Mesothelial cell of epicardium (in vitro differentiated cells): Measurements from ENCODE around the gene P3H4. TPM values are rescaled to one million over a fixed set of nuclear protein-coding genes. Genes with fewer than 3 reads are reported as not detected.

Source experiments
- DNase-seq, 2 experiments: peaks; one replicate each; pipeline ENCODE4 v3.0.0; 2021; ENCODE audit warnings: low spot score in 2 of 2; ENCODE audit not compliant: unreplicated experiment in 2 of 2
- H3K27ac Mint-ChIP-seq: 2 replicates; pipeline ENCODE4 v1.8.0; 2021; ENCODE audit warnings: mixed read lengths
- H3K27me3 Mint-ChIP-seq: 2 replicates; pipeline ENCODE4 v1.8.0; 2021; ENCODE audit warnings: low read depth, mixed read lengths
- H3K36me3 Mint-ChIP-seq: 2 replicates; pipeline ENCODE4 v1.8.0; 2021; ENCODE audit warnings: mixed read lengths
- H3K4me1 Mint-ChIP-seq: 2 replicates; pipeline ENCODE4 v1.8.0; 2021; ENCODE audit warnings: mixed read lengths
- H3K4me3 Mint-ChIP-seq: 2 replicates; pipeline ENCODE4 v1.8.0; 2021; ENCODE audit warnings: mild to moderate bottlenecking, moderate library complexity, mixed read lengths
- H3K9me3 Mint-ChIP-seq: 2 replicates; pipeline ENCODE4 v1.8.0; 2021; ENCODE audit warnings: mixed read lengths
- total RNA-seq: library from RNA; stranded (reverse); gene quantifications from 3 replicates; pipeline ENCODE4 v1.2.1, GENCODE V29; 2021
- TF ChIP-seq, protein P1 (sequence below): fragments of 200-600 bp; sonication (generic); IDR thresholded peaks from one replicate; pipeline ENCODE4 v1.5.0; 2021; ENCODE audit warnings: antibody characterized with exemption; ENCODE audit not compliant: unreplicated experiment

Gene P3H4
- total RNA-seq, 1 donor from 2014 or later, result 61.0 TPM

DNA sequence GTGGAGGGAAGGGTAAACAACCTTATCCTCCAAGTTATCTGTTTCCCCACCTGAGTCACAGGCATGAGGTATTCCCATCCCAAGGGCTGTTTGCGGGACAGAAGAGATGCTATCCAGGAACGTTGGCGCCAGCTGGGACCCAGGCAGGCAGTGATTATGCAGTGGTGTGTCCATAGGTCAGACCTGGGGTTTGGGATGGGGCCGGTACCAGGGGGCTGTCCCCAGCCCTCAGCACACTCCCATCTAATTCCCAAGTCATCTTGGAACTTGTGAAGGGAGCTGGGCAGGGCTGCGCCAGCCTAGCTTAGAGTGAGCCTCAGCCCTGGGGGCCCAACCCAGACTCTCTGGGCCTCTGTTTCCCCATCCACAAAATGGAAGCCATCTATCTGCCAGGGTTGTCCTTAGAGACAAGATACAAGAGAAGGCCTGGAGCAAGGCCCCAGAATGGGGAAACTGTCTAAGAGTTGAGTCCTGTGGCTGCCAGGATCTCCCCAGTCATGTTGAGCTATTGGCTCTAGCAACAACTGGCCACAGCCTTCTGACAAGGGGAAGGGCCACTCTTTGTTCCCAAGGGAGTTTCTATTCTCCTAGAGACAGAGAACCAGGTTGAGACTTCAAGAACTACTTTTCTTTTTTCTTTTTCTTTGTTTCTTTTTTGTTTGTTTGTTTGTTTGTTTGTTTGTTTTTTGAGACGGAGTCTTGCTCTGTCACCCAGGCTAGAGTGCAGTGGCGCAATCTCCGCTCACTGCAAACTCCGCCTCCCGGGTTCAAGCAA lies 15.4 kb downstream of the P3H4 start:
- Mint-ChIP-seq H3K27ac (peak overlapping the region; percentile 67), H3K4me3 (no peak overlapping the region), H3K27me3 (no peaks in the 10 kb centered on the region), H3K9me3 (no peaks in the 10 kb centered on the region), H3K4me1 (peaks cover 41% of the 10 kb centered on the region), H3K36me3 (no peaks in the 10 kb centered on the region)
- TF ChIP-seq, protein P1, sequence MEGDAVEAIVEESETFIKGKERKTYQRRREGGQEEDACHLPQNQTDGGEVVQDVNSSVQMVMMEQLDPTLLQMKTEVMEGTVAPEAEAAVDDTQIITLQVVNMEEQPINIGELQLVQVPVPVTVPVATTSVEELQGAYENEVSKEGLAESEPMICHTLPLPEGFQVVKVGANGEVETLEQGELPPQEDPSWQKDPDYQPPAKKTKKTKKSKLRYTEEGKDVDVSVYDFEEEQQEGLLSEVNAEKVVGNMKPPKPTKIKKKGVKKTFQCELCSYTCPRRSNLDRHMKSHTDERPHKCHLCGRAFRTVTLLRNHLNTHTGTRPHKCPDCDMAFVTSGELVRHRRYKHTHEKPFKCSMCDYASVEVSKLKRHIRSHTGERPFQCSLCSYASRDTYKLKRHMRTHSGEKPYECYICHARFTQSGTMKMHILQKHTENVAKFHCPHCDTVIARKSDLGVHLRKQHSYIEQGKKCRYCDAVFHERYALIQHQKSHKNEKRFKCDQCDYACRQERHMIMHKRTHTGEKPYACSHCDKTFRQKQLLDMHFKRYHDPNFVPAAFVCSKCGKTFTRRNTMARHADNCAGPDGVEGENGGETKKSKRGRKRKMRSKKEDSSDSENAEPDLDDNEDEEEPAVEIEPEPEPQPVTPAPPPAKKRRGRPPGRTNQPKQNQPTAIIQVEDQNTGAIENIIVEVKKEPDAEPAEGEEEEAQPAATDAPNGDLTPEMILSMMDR, result no peak
- no peak for DNase-seq

- no peaks in the 10 kb centered on the region for H3K9me3 Mint-ChIP-seq
- DNase-seq, result no peak
- no peak overlapping the region for H3K4me3 Mint-ChIP-seq
- TF ChIP-seq, protein P1, result no peak
- H3K27me3 Mint-ChIP-seq, result no peaks in the 10 kb centered on the region
- H3K36me3 Mint-ChIP-seq, result no peaks in the 10 kb centered on the region
- peak overlapping the region; percentile 92 for H3K27ac Mint-ChIP-seq
- H3K4me1 Mint-ChIP-seq, result peaks cover 29% of the 10 kb centered on the region
Observed at GRCh38 chr17:41794540-41794975, 17.2 kb downstream of the P3H4 start.

DNA sequence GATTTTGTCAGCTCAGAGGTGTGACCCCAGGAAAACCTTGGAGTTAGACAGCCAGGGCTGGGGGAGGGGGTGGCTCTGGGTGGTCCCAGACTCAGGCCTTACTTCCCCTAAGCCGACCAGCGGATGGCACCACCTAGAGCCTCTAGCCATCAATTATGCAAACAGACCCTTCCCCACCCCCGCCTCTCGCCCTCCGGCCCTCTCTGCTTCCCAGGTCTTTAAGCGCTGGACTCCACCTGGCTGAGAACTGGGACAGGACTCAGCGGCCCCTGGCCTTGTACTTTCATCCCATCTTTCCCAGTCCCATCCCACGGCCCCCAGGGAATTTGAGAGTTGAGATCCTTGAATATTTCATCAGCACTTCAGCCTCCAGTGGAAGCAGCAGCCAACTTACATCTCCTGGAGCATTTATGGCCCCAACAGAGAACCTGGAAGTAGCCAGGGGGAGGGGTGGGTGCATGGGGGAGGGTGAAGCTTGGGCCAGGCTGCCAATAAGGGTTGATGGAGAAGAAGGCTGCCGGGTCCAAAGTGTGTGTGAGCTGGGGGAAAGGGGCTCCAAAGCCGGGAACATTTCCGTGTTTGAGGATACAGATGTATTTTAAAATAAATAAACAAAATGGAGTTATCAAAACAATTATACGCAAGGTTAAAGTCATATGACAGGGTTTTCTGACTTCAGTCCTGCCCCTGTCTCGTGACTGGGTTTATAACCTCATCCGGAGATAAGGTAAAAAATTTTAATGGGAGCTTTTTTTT lies 17.8 kb downstream of the P3H4 start:
- Mint-ChIP-seq H3K4me1 (peaks cover 26% of the 10 kb centered on the region), H3K27ac (peak overlapping the region; percentile 92), H3K27me3 (no peaks in the 10 kb centered on the region), H3K9me3 (no peaks in the 10 kb centered on the region), H3K36me3 (no peaks in the 10 kb centered on the region), H3K4me3 (no peak overlapping the region)
- no peak for DNase-seq
- TF ChIP-seq, protein P1, result no peak

- Mint-ChIP-seq H3K27me3 (no peaks in the 10 kb centered on the region), H3K36me3 (no peaks in the 10 kb centered on the region), H3K4me1 (peaks cover 26% of the 10 kb centered on the region), H3K9me3 (no peaks in the 10 kb centered on the region), H3K4me3 (peak overlapping the region; percentile 39), H3K27ac (peak overlapping the region; percentile 92)
- TF ChIP-seq, protein P1, result no peak
- DNase-seq, result no peak
Observed at GRCh38 chr17:41792845-41793783, 18.6 kb downstream of the P3H4 start.

DNA sequence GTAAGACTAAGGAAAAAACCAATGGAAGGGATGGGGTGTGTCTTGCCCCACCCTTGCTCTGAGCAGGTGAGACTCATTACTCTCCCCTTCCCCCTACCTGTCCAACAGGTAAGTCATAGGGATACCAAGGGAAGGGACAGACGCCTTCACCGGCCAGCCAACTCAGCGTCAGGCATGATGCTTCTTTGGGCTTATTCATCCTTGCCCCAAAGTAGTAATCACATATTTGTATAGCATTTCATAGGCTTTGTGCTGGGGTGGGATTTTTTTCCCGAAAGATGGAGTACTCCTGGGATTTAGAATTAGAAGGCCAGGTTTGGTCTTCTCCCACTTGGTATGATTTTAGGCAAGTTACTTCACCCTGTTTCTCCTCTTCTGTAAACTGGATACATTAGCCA lies 24.7 kb downstream of the P3H4 start:
- Mint-ChIP-seq H3K4me1 (peaks cover 32% of the 10 kb centered on the region), H3K36me3 (no peaks in the 10 kb centered on the region), H3K9me3 (no peaks in the 10 kb centered on the region), H3K27ac (peak overlapping the region; percentile 88), H3K27me3 (no peaks in the 10 kb centered on the region), H3K4me3 (peak overlapping the region; percentile 82)
- DNase-seq, result no peak
- TF ChIP-seq, protein P1, result no peak
